LNCaP clone FGC (cell line): ENCODE results near the gene MICALL1.

Experiments used
- DNase-seq: peaks from one replicate; pipeline ENCODE4 v3.0.0-alpha.2; 2011; ENCODE audit warnings: low read depth
- H3K4me3 ChIP-seq: 2 replicates; pipeline ENCODE4 v1.5.1; 2011; ENCODE audit warnings: mild to moderate bottlenecking, low read depth, low read length, control low read depth
- TF ChIP-seq, protein P1 (sequence below): IDR thresholded peaks from 2 replicates; pipeline ENCODE4 v1.5.1; 2012; ENCODE audit warnings: mild to moderate bottlenecking; ENCODE audit not compliant: control insufficient read depth, insufficient read depth; ENCODE audit errors: extremely low read depth

MICALL1 gene

DNA sequence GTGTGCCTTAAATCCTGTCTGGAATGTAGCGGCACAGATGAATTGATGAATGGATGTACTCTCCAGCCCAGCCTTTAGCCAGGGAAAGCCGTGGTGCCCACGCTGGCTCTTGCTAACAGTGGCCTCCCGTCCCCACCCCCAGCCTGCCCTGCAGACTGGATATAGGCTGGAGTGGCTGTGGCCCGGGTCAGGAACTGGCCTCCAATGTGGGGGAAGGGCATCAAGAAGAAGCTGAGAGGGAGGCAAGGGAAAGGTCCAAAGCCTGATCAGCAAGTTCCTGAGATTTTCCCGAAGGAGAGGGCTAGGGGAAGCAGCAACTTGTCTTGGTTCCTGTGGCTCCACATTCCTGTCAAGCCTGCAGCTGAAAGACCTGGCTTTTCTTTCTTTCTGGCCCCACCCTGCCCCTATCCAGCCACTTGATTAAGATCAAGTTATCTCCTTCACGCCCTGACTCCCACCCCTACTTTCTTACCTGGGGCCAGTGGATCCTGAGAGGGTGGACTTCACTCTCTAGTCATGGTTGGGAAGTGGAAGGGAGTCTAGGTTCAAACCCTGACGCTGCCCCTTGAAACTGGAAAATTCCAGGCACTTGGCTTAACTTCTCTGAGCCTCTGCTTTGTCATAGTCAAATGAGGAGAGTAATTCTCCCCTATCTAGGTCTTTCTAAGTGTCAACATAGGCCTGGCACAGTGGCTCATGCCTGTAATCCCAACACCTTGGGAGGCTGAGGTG is 11.0 kb upstream of the MICALL1 start:
- no peak overlapping the region for H3K4me3 ChIP-seq
- TF ChIP-seq, protein P1, sequence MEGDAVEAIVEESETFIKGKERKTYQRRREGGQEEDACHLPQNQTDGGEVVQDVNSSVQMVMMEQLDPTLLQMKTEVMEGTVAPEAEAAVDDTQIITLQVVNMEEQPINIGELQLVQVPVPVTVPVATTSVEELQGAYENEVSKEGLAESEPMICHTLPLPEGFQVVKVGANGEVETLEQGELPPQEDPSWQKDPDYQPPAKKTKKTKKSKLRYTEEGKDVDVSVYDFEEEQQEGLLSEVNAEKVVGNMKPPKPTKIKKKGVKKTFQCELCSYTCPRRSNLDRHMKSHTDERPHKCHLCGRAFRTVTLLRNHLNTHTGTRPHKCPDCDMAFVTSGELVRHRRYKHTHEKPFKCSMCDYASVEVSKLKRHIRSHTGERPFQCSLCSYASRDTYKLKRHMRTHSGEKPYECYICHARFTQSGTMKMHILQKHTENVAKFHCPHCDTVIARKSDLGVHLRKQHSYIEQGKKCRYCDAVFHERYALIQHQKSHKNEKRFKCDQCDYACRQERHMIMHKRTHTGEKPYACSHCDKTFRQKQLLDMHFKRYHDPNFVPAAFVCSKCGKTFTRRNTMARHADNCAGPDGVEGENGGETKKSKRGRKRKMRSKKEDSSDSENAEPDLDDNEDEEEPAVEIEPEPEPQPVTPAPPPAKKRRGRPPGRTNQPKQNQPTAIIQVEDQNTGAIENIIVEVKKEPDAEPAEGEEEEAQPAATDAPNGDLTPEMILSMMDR: no peak
- no peak for DNase-seq

DNA sequence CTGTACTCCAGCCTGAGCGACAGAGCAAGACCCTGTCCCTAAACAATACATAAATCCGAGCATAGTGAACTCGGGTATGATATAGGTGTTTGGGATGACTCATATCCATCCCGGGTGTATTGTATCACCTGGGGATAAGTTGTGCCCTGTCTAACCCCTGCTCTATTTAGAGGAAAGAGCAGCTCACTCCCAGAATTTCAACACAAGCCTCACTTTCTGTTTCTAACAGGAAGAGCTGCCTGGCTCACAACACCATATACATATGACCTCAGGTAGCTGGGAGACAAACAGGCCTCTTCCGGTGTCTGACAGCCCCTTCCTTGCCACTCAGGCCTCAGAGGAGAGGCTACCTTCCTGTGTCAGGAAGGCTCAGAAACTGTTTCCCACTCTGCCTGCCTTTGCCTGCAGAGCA is 9.9 kb upstream of the MICALL1 start:
- DNase-seq: no peak

DNA sequence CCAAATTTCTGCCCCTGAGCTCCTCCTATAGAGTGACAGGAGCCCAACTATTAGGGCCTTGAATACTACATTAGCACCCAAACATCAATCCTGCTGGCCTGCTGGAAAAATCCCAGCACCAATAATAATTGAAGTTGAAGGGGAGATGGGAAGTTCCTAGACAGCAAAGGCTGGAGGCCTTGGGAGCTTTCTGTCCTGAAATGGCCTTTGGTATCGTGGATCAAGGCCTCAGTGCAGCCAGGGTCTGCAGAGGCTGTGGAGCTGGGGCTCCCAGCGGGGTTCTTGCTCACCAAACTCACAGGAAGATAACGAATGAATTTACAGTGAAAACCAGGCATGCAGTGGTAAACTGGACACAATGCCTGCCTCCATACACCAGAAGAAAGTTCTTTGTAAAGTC is 9.2 kb upstream of the MICALL1 start:
- TF ChIP-seq, protein P1: no peak
- no peak overlapping the region for H3K4me3 ChIP-seq
- no peak for DNase-seq

More for the DNA sequence above, 9.9 kb upstream of the MICALL1 start:
- no peak overlapping the region for H3K4me3 ChIP-seq
- TF ChIP-seq, protein P1: no peak

DNA sequence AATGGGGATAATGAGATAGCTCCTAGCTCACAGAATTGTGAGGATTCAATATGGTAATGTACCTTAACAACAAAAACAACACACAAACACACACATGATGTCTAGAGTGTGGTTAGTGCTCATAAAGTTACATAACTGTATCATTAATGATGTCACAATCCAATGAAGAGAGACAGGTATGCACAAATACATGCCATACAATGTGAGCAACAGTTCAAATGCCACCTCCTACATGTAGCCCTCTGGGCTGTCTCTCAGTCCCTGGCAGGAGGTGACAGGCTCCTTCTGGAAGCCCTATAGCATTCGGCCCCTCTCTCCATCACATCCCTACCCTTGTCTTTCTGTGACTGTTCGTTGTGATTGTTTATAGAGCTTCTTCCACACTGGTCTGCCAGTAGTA is 8.3 kb upstream of the MICALL1 start:
- H3K4me3 ChIP-seq: no peak overlapping the region
- TF ChIP-seq, protein P1: no peak
- DNase-seq: no peak

DNA sequence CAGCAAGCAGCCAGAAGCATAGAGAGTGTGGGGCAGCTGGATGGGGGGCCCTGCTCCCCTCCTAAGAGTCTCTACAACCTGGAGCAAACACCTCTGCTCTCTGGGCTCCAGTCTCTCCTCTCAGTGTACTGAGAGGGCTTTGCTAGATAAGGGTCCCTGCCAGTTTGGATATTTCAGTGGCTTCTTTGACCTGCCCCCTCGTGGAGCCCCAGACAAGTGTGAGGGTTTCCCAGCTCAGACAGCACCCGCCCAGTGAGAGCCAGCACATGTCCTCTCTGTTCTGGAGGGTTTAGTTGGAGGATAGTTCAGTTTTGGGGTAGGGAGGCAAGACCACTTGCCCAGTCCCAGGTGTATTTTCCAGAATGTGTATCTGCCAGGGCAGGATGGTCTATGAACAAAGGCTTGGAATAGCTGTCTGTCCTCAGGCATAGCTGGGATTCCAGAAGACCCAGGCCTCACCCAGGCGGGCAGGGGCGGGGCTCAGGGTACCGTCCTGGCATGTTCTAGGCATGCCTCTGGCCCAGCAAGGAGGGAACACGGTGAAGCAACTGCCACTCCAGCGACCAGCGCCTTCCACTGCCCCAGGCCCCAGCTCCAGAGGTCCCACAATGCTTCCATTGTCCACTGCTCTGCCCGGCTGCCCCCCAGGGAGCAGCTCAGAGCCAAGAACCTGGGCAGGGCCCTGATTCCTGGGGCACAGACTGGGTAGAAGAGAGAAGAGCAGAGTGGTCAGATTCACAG is 7.5 kb upstream of the MICALL1 start:
- no peak overlapping the region for H3K4me3 ChIP-seq
- TF ChIP-seq, protein P1: no peak
- no peak for DNase-seq

DNA sequence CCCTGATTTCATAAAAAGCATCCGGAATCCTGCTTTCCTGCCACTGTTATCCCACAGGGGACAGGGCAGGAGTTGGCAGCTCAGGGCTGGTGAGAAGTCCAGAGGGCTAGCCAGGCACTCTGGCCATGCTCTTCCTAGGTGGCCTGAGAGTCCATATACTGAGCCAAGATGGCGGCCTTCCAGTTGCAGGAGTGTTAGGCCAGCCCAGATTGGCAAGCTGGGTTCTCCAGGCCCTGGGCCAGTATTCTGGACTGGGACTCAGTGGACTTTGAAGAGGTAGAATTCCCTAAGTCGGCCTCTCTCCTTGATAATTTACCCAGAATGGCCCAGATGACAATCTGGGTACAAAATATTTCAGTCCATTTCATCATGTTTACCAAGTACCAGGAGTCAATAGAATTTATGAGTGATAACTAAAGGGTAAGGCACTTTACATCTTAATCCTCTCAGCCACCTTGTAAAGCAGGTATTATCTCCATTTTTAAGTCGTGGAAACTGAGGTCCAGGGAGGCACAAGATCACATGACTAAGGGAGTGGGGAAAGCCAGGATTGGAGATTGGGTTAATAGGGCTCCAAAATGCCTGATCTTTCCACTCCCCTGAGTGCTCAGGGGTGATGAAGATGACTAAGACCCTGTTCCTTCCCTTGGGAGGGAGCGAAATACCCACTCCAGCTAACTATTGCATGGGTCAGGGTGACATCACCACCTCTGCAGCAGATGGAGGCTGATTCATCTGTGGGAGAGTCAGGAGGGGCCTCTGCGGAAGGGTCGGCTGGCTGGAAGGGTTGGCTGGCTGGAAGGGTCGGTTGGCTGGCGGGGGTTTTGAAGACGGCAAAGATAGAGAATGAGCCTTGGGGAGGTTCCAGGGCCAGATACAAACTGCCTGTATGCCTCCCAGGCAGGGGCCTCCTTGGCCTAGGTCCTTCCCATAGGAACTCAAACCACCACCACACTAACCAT is 1.2 kb upstream of the MICALL1 start:
- DNase-seq: peak; percentile 56

More for the DNA sequence above, 1.2 kb upstream of the MICALL1 start:
- H3K4me3 ChIP-seq: no peak overlapping the region
- TF ChIP-seq, protein P1: no peak
